Measurements from ENCODE around the gene IER5L. TPM values are rescaled to one million over a fixed set of nuclear protein-coding genes. Genes with fewer than 3 reads are reported as not detected.

Gene IER5L
- polyA plus RNA-seq, 1 donor (not counting 4 experiments of a cell fraction or from before 2014, with no cell fraction given), result 2.1 TPM

DNA sequence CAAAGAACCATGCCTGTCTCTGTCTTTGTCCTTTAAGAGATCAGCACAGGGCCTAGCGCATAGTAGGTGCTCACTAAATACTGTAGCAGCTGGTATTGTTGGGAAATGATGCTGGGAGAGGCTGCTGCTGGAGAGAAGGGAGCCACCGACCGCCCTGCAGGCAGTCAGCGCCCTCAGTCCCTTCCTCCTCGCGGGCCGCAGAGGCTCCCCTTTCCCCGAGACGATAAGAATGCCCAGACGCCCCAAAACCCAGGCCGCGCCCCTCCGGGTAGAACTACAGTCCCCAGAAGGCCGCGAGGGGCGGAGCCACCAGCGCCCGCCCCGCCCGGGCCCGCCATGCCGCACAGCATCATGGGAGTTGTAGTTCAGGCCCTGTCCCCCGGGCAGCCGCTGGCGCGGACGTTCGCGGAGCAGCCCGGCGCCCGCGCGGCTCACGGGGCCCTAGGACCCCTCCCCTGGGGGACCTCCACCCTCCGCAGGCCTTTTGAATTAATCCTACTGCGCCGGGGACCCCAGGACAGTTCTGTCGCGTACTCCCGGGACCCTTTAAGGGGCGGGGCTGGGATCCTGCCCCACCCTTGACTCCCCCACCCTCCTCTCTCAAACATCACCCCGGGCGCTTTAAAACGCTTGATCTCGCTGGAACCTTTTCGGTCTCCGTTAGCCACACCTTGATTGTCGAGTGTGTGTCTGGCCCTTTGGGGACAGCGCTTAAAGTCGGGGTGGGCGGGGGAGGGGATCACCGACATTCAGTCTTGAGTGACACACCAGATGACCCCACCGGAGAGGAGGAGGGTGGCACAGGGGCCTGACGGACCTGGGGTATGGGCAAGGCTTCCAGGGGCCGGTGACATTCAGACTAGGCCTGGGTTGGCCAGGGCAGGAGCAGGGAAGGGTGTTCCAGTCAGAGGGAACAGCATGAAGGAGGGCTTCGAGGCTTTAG lies 24.8 kb upstream of the IER5L start:
- no peak for FAIRE-seq
- peak; percentile 26 for DNase-seq (ENCODE audit: low read depth, low spot score)

DNA sequence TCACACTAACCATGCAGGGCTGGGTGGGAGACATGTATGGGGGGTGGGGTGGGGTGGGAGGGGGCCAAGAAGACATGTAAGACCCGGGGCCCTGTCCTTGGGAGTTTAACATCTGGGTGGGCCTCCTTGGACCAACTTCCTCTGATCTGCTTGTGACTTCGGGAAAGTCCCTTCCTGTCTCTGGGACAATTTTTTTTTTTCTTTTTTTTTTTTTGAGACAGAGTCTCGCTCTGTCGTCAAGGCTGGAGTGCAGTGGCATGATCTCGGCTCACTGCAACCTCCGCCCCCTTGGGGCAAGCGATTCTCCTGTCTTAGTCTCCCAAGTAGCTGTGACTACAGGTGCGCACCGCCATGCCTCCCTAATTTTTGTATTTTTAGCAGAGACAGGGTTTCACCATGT lies 23.8 kb upstream of the IER5L start:
- no peak overlapping the region for H3K4me2 ChIP-seq (ENCODE audit: control insufficient read depth, extremely low read depth, insufficient read depth, low read depth, low read length)
- DNase-seq (ENCODE audit: low read depth, low spot score) (no peak), FAIRE-seq (no peak)
- H3K79me2 ChIP-seq (ENCODE audit: control insufficient read depth, insufficient read depth, low read length), result no peaks in the 10 kb centered on the region
- no peaks in the 10 kb centered on the region for H4K20me1 ChIP-seq (ENCODE audit: control insufficient read depth, extremely low read depth, insufficient read depth, low read length)
- no peaks in the 10 kb centered on the region for H3K9me3 ChIP-seq (ENCODE audit: control insufficient read depth, low read depth, low read length)
- dilution Hi-C loops (cut with MboI; ENCODE audit: extremely low pct_ligation_motif_present, low sequenced_read_pairs), result no loop called here
- H3K9ac ChIP-seq (ENCODE audit: control insufficient read depth, extremely low read depth, insufficient read depth, low read length), result no peak overlapping the region
- H3K9me1 ChIP-seq (ENCODE audit: control insufficient read depth, extremely low read depth, insufficient read depth, low read length), result no peaks in the 10 kb centered on the region
- peaks cover 10% of the 10 kb centered on the region for H3K4me1 ChIP-seq (ENCODE audit: control insufficient read depth, extremely low read depth, insufficient read depth, low read length)
- no peaks in the 10 kb centered on the region for H3K36me3 ChIP-seq (ENCODE audit: control insufficient read depth in 2 of 2, extremely low read depth in 1 of 2, insufficient read depth in 2 of 2, low read length in 2 of 2)
- no peak overlapping the region for H2AFZ ChIP-seq (ENCODE audit: control insufficient read depth, low read length)
- TF ChIP-seq, protein P1, sequence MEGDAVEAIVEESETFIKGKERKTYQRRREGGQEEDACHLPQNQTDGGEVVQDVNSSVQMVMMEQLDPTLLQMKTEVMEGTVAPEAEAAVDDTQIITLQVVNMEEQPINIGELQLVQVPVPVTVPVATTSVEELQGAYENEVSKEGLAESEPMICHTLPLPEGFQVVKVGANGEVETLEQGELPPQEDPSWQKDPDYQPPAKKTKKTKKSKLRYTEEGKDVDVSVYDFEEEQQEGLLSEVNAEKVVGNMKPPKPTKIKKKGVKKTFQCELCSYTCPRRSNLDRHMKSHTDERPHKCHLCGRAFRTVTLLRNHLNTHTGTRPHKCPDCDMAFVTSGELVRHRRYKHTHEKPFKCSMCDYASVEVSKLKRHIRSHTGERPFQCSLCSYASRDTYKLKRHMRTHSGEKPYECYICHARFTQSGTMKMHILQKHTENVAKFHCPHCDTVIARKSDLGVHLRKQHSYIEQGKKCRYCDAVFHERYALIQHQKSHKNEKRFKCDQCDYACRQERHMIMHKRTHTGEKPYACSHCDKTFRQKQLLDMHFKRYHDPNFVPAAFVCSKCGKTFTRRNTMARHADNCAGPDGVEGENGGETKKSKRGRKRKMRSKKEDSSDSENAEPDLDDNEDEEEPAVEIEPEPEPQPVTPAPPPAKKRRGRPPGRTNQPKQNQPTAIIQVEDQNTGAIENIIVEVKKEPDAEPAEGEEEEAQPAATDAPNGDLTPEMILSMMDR (optimal IDR thresholded peaks at IDR 0.05 in 1 of 3, IDR thresholded peaks at IDR 0.05 in 1 of 3, conservative IDR thresholded peaks at IDR 0.05 in 1 of 3; ENCODE audit: extremely low read depth in 1 of 3, insufficient read depth in 2 of 3, low read length in 3 of 3), result no peak
- H3K27me3 ChIP-seq (ENCODE audit: control insufficient read depth, extremely low read depth, insufficient read depth, low read length), result no peaks in the 10 kb centered on the region
- H3K27ac ChIP-seq (ENCODE audit: control insufficient read depth, insufficient read depth, low read length), result no peak overlapping the region
- H3K4me3 ChIP-seq (ENCODE audit: control insufficient read depth in 2 of 3, extremely low read depth in 1 of 3, insufficient read depth in 2 of 3, low read depth in 1 of 3, low read length in 3 of 3), result no peak overlapping the region

More for the DNA sequence above, 24.8 kb upstream of the IER5L start:
- no peak for TF ChIP-seq EZH2 (IDR thresholded peaks at IDR 0.05; ENCODE audit: low read length)
- TF ChIP-seq, protein P1 (optimal IDR thresholded peaks at IDR 0.05 in 1 of 3, IDR thresholded peaks at IDR 0.05 in 1 of 3, conservative IDR thresholded peaks at IDR 0.05 in 1 of 3; ENCODE audit: extremely low read depth in 1 of 3, insufficient read depth in 2 of 3, low read length in 3 of 3), result no peak
- peak overlapping the region; percentile 72 for H3K27ac ChIP-seq (ENCODE audit: control insufficient read depth, insufficient read depth, low read length)
- H3K9ac ChIP-seq (ENCODE audit: control insufficient read depth, extremely low read depth, insufficient read depth, low read length), result peak overlapping the region; percentile 82
- dilution Hi-C loops (cut with MboI; ENCODE audit: extremely low pct_ligation_motif_present, low sequenced_read_pairs), result no loop called here
- H3K36me3 ChIP-seq (ENCODE audit: control insufficient read depth in 2 of 2, extremely low read depth in 1 of 2, insufficient read depth in 2 of 2, low read length in 2 of 2), result no peaks in the 10 kb centered on the region
- no peaks in the 10 kb centered on the region for H3K9me3 ChIP-seq (ENCODE audit: control insufficient read depth, low read depth, low read length)
- H3K27me3 ChIP-seq (ENCODE audit: control insufficient read depth, extremely low read depth, insufficient read depth, low read length), result no peaks in the 10 kb centered on the region
- no peaks in the 10 kb centered on the region for H3K79me2 ChIP-seq (ENCODE audit: control insufficient read depth, insufficient read depth, low read length)
- no peaks in the 10 kb centered on the region for H4K20me1 ChIP-seq (ENCODE audit: control insufficient read depth, extremely low read depth, insufficient read depth, low read length)
- H3K9me1 ChIP-seq (ENCODE audit: control insufficient read depth, extremely low read depth, insufficient read depth, low read length), result no peaks in the 10 kb centered on the region
- H2AFZ ChIP-seq (ENCODE audit: control insufficient read depth, low read length), result peak overlapping the region; percentile 76
- peak overlapping the region; percentile 57 to 85 (median 69) for H3K4me3 ChIP-seq (ENCODE audit: control insufficient read depth in 2 of 3, extremely low read depth in 1 of 3, insufficient read depth in 2 of 3, low read depth in 1 of 3, low read length in 3 of 3)
- peak overlapping the region; percentile 79 for H3K4me2 ChIP-seq (ENCODE audit: control insufficient read depth, extremely low read depth, insufficient read depth, low read depth, low read length)
- peaks cover 13% of the 10 kb centered on the region for H3K4me1 ChIP-seq (ENCODE audit: control insufficient read depth, extremely low read depth, insufficient read depth, low read length)
